ENCODE data around the gene CTLA4. TPM values are rescaled to one million over a fixed set of nuclear protein-coding genes. Genes with fewer than 3 reads are reported as not detected.

Gene CTLA4
- total RNA-seq, 4 donors from 2014 or later = 2.5 TPM; not detected in 3

DNA sequence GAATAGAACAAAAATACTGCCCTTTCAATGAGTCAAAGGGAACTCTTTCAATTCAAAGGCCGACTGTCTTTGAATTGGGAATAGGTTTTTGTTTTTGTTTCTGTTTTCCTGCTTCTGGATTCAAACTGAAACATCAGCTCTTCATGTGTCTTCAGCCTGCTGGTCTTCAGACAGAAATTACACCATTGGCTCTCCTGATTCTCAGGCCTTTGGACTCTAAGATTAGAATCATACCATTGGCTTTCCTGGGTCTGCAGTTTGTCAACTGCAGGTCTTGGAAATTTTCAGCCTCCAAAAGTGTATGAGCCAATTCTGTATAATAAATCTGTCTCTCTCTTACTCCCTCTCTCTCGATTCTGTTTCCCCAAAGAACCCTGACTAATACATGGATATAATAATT, 31.1 kb downstream of the CTLA4 start:
- Histone ChIP-seq H3K27me3 (no peaks in the 10 kb centered on the region), H3K27ac (peak overlapping the region in 3 of 4 donors; percentile 23 to 53 (median 34)), H3K4me3 (no peak overlapping the region), H3K4me1 (peaks cover 0 to 13% (median 7%) of the 10 kb centered on the region in 4 donors), H3K9me3 (peaks cover 9 to 16% of the 10 kb centered on the region in 2 donors), H3K36me3 (no peaks in the 10 kb centered on the region)
- intact Hi-C loops (cut with DNase I; ENCODE audit: low total_unique reads) = no loop called here
- TF ChIP-seq POLR2AphosphoS5 (IDR thresholded peaks at IDR 0.05) (peak in 1 of 3 donors; percentile 47), POLR2A (IDR thresholded peaks at IDR 0.05) (no peak), EP300 (IDR thresholded peaks at IDR 0.05; ENCODE audit: low read depth) (no peak)
- 54% methylated on average over 2 of the region's 2 CpGs for WGBS, 2 donors (ENCODE audit: low coverage in 1 of 2)
- in situ Hi-C loops (cut with MboI; ENCODE audit: low pct_ligation_motif_present in 1 of 4, low pct_unique_long_range_greater_than_20kb in 1 of 4, low sequenced_read_pairs in 3 of 4) = no loop called here
- no peak for DNase-seq

DNA sequence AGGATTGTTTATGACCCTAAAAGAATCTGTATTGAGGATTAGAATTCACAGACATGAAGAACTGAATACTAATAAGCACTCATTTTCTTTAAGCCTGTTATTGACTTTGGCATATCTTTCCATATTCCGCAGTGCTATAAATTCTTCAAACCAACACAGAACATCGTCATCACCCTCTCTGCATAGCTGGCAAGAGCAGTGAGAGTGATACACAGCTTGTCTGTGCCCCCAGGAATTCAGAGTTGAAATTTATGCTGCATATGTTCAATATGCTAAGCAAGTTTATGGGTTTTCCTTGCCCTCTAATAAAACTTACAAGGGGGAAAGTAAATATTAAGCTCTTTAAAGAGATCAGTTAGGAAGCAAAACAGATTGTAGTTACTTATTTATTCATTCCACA, 32.7 kb downstream of the CTLA4 start:
- Histone ChIP-seq H3K27me3 (no peaks in the 10 kb centered on the region), H3K4me1 (peaks cover 0 to 13% (median 7%) of the 10 kb centered on the region in 4 donors), H3K9me3 (peaks cover 9 to 16% of the 10 kb centered on the region in 2 donors), H3K36me3 (no peaks in the 10 kb centered on the region), H3K27ac (peak overlapping the region in 2 of 4 donors; percentile 15 to 34), H3K4me3 (no peak overlapping the region)
- 43 to 67% methylated on average over 2 of the region's 2 CpGs for WGBS, 2 donors (ENCODE audit: low coverage in 1 of 2)
- in situ Hi-C loops (cut with MboI; ENCODE audit: low pct_ligation_motif_present in 1 of 4, low pct_unique_long_range_greater_than_20kb in 1 of 4, low sequenced_read_pairs in 3 of 4) (loop anchor here in 2 of 4 donors (25.0 kb wide), 2 partner anchors 413 to 663 kb away; partner anchors contain the start of gene CYP20A1 (in 1 of the 2)), intact Hi-C loops (cut with DNase I; ENCODE audit: low total_unique reads) (loop anchor here (10.0 kb wide), 1 partner anchor 85 kb away; no protein-coding TSS in a partner anchor)
- DNase-seq = no peak
- TF ChIP-seq POLR2AphosphoS5 (IDR thresholded peaks at IDR 0.05) = no peak
- TF ChIP-seq POLR2A (IDR thresholded peaks at IDR 0.05) = no peak
- TF ChIP-seq EP300 (IDR thresholded peaks at IDR 0.05; ENCODE audit: low read depth) = no peak
- no peak for TF ChIP-seq CTCF (IDR thresholded peaks at IDR 0.05)

- H3K9me3 ChIP-seq = peaks cover 9 to 16% of the 10 kb centered on the region in 2 donors
- no peaks in the 10 kb centered on the region for H3K36me3 ChIP-seq
- in situ Hi-C loops (cut with MboI; ENCODE audit: low pct_ligation_motif_present in 1 of 4, low pct_unique_long_range_greater_than_20kb in 1 of 4, low sequenced_read_pairs in 3 of 4) = loop anchor here in 2 of 4 donors (25.0 kb wide), 2 partner anchors 417 to 667 kb away; partner anchors contain the start of gene CYP20A1 (in 1 of the 2)
- H3K4me1 ChIP-seq = peaks cover 0 to 13% (median 6%) of the 10 kb centered on the region in 4 donors
- H3K27me3 ChIP-seq = no peaks in the 10 kb centered on the region
- 90 to 94% methylated on average over 3 to 4 of the region's 4 CpGs for WGBS, 2 donors (ENCODE audit: low coverage in 1 of 2)
- H3K27ac ChIP-seq = no peak overlapping the region
- no peak for DNase-seq
- no peak for TF ChIP-seq EP300 (IDR thresholded peaks at IDR 0.05; ENCODE audit: low read depth)
- TF ChIP-seq CTCF (IDR thresholded peaks at IDR 0.05) = no peak
- no peak for TF ChIP-seq POLR2A (IDR thresholded peaks at IDR 0.05)
- no peak for TF ChIP-seq POLR2AphosphoS5 (IDR thresholded peaks at IDR 0.05)
- no peak overlapping the region for H3K4me3 ChIP-seq
- intact Hi-C loops (cut with DNase I; ENCODE audit: low total_unique reads) = loop anchor here (10.0 kb wide), 1 partner anchor 89 kb away; no protein-coding TSS in a partner anchor
These were observed 36.5 kb downstream of the CTLA4 start for GRCh38 chr2:203904022-203904421.

DNA sequence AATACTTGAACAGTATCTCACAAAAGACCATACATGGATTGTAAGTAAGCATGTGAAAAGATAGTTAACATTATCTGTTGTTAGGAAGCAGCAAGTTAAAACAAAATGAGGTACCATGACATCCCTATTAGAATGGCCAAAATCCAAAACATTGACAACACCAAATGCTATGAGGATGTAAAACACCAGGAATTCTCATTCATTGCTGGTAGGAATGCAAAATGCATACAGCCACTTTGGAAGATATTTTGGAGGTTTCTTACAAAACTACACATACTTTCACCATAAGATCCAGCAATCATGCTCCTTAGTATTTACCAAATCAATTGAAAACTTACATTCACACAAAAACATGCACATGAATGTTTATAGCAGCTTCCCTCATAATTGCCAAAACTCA, 38.1 kb downstream of the CTLA4 start:
- TF ChIP-seq POLR2AphosphoS5 (IDR thresholded peaks at IDR 0.05) = no peak
- TF ChIP-seq EP300 (IDR thresholded peaks at IDR 0.05; ENCODE audit: low read depth) = no peak
- TF ChIP-seq CTCF (IDR thresholded peaks at IDR 0.05) = no peak
- no peak for TF ChIP-seq POLR2A (IDR thresholded peaks at IDR 0.05)
- H3K36me3 ChIP-seq = no peaks in the 10 kb centered on the region
- DNase-seq = no peak
- in situ Hi-C loops (cut with MboI; ENCODE audit: low pct_ligation_motif_present in 1 of 4, low pct_unique_long_range_greater_than_20kb in 1 of 4, low sequenced_read_pairs in 3 of 4) = loop anchor here in 2 of 4 donors (25.0 kb wide), 2 partner anchors 418 to 668 kb away; partner anchors contain the start of gene CYP20A1 (in 1 of the 2)
- H3K9me3 ChIP-seq = peaks cover 9 to 16% of the 10 kb centered on the region in 2 donors
- intact Hi-C loops (cut with DNase I; ENCODE audit: low total_unique reads) = loop anchor here (10.0 kb wide), 1 partner anchor 91 kb away; no protein-coding TSS in a partner anchor
- H3K4me1 ChIP-seq = peaks cover 0 to 18% (median 11%) of the 10 kb centered on the region in 4 donors
- H3K27me3 ChIP-seq = no peaks in the 10 kb centered on the region
- no peak overlapping the region for H3K4me3 ChIP-seq
- no peak overlapping the region for H3K27ac ChIP-seq
